Tibial artery (tissue), 4 donors: Measurements from ENCODE around the gene SLC16A9.

Source experiments
- DNase-seq, 2 donors: peaks; one replicate each; pipeline ENCODE4 v3.0.0-alpha.2; 2019
- H3K27ac ChIP-seq, 2 donors: fragments of 200-600 bp; sonication (generic) in 1 of 2; 1 replicate in 1 of 2; 2 replicates in 1 of 2; pipeline ENCODE4 v1.5.1; 2018 to 2019; ENCODE audit warnings: mild to moderate bottlenecking in 1 of 2
- H3K27me3 ChIP-seq, 2 donors: fragments of 200-600 bp; sonication (generic) in 1 of 2; one replicate each; pipeline versions ENCODE4 v1.5.1 to v1.6.0; 2016 to 2019
- H3K36me3 ChIP-seq, 3 donors: fragments of 200-600 bp; sonication (generic) in 2 of 3; one replicate each; pipeline ENCODE4 v1.5.1; 2016 to 2019; ENCODE audit warnings: mild to moderate bottlenecking in 2 of 3
- H3K4me1 ChIP-seq, 4 donors: fragments of 200-600 bp; sonication (generic) in 2 of 4; 1 replicate in 3 of 4; 2 replicates in 1 of 4; pipeline ENCODE4 v1.5.1; 2016 to 2019
- H3K4me3 ChIP-seq, 2 donors: fragments of 200-600 bp; sonication (generic) in 1 of 2; 1 replicate in 1 of 2; 2 replicates in 1 of 2; pipeline ENCODE4 v1.5.1; 2018 to 2019; ENCODE audit warnings: mild to moderate bottlenecking in 2 of 2
- H3K9me3 ChIP-seq, 3 donors: fragments of 200-600 bp; sonication (generic) in 1 of 3; one replicate each; pipeline ENCODE4 v1.5.1; 2016 to 2019
- CTCF ChIP-seq, 2 experiments: fragments of 200-600 bp in 1 of 2; fragments of 450-650 bp in 1 of 2; IDR thresholded peaks; one replicate each; pipeline ENCODE4 v1.5.1; 2017 to 2019; ENCODE audit warnings: antibody characterized with exemption in 2 of 2, mild to moderate bottlenecking in 1 of 2, moderate library complexity in 1 of 2
- intact Hi-C: fragments of 100-400 bp; cut with DNase I; formaldehyde crosslinking; loops from one replicate; pipeline ENCODE4 v1.15.0; 2023; ENCODE audit warnings: low total_unique reads

The SLC16A9 gene

DNA sequence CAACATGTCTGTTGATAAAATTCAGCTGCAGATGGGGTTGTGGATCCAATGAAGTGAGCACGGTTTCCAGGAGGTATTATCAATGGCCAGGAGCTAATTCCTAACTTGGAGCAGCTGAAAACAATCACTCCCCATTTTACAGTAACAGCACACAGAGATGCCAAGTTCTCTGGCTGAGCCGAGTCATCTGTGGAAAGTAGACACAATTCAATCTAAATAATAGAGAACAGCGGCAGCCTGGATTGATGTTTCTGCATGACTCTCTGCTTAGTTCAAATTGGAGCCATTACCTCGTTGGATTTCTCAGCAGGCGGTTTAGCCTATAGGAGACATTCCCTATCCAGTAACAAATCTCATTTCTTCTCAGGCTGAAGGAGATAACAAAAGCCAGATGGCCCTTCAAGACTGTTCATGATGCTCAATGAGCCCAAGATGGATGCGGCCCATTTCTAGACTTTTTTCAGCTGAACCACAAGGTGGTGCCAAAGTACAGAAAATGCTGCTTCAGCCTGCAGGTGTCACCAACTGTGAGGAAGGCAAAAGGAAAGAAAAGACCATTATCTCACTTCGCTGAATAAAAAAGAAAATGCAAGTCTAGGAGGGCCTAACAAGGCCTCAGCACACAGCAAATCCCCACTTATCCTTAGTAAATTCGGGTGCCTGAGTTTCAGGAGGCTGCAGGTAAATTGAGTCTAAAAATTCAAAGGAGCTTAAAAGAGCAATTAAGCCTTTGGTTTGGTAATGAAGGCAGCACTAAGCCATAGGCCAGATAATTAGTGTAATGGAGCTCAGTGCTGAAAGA lies 83.7 kb downstream of the SLC16A9 start:
- no peak for DNase-seq
- Histone ChIP-seq H3K27me3 (no peaks in the 10 kb centered on the region), H3K27ac (no peak overlapping the region), H3K36me3 (no peaks in the 10 kb centered on the region), H3K4me3 (no peak overlapping the region), H3K4me1 (no peaks in the 10 kb centered on the region), H3K9me3 (no peaks in the 10 kb centered on the region)
- peak; percentile 68 to 88 for TF ChIP-seq CTCF (IDR thresholded peaks at IDR 0.05)
- intact Hi-C loops, result loop anchor here (5.0 to 10.0 kb wide), 3 partner anchors 209 to 589 kb away; no protein-coding TSS in a partner anchor

DNA sequence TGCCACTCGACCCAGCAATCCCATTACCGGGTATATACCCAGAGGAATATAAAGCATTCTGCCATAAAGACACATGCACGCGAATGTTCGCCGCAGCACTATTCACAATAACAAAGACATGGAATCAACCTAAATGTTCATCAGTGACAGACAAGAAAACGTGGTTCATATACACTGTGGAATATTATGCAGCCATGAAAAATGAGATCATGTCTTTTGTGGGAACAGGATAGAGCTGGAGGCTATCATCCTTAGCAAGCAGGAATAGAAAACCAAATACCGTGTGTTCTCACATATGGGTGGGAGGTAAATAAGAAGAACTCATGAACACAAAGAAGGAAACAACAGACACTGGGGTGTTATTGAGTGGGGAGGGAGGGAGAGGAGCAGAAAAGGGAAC lies 84.7 kb downstream of the SLC16A9 start:
- TF ChIP-seq CTCF (IDR thresholded peaks at IDR 0.05), result no peak
- Histone ChIP-seq H3K27ac (no peak overlapping the region), H3K4me3 (no peak overlapping the region), H3K4me1 (no peaks in the 10 kb centered on the region), H3K27me3 (no peaks in the 10 kb centered on the region), H3K36me3 (no peaks in the 10 kb centered on the region), H3K9me3 (no peaks in the 10 kb centered on the region)
- intact Hi-C loops, result loop anchor here (5.0 to 10.0 kb wide), 3 partner anchors 210 to 590 kb away; no protein-coding TSS in a partner anchor
- no peak for DNase-seq

DNA sequence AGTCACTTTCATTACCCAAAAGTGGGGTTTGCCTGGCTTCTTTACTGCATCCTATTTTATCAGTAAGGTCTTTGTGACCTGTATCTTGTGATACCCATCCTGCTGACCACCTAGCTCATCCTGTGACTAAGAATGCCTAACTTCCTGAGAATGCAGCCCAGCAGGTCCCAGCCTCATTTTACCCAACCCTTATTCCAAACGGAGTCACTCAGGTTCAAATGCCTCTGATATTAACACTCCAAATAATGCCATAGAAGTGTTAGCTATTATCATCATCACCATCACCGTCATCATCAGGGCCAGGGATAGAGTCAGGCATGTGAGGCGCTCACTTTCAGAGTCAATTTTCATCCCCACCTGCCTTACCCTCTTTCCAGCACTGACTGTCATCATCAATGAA lies 85.5 kb downstream of the SLC16A9 start:
- H3K4me1 ChIP-seq, result peaks cover 0 to 3% (median 0%) of the 10 kb centered on the region in 4 donors
- intact Hi-C loops, result loop anchor here (10.0 kb wide), 2 partner anchors 211 to 591 kb away; no protein-coding TSS in a partner anchor
- H3K27ac ChIP-seq, result peak overlapping the region in 1 of 2 donors; percentile 21
- no peaks in the 10 kb centered on the region for H3K36me3 ChIP-seq
- H3K9me3 ChIP-seq, result no peaks in the 10 kb centered on the region
- H3K4me3 ChIP-seq, result no peak overlapping the region
- TF ChIP-seq CTCF (IDR thresholded peaks at IDR 0.05), result no peak
- no peak for DNase-seq
- no peaks in the 10 kb centered on the region for H3K27me3 ChIP-seq

DNA sequence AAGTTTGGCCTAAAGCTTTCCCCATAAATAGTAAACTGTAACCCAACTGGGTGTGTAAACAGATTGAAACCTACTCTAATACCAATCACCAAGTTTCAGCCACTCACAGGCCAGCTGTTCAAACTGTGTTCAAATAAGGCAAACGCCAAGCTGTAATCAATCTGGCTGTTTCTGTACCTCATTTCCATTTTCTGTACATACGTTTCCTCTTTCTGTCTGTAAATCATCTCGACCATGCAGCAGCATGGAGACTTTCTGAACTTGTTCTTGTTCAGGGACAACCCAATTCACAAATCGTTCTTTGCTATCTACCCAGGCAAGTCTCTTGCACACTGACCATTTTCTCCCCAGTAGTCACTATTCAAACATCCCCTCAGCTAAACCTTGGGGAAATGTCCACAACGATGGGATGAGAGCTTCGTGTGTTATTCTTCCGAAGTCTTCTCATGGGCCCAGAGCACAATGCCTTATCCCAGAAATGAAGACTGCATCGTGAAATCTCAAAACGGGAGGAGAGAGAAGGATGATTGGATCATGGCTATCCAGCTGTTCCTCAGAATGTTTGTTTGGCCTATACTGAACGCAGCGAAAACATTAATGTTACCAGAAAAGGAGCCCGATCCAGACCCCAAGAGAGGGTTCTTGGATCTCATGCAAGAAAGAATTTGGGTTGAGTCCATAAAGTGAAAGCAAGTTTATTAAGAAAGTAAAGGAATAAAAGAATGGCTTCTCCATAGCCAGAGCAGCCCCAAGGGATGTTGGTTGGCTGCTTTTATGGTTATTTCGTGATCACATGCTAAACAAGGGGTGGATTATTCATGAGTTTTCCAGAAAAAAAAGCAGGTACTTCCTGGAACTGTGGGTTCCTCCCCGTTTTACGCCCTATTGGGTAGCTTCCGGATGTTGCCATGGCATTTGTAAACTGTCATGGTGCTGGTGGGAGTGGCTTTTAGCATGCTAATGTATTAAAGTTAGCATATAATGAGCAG lies 86.2 kb downstream of the SLC16A9 start:
- no peak for DNase-seq
- peak overlapping the region; percentile 21 to 44 for H3K27ac ChIP-seq
- no peaks in the 10 kb centered on the region for H3K27me3 ChIP-seq
- H3K36me3 ChIP-seq, result no peaks in the 10 kb centered on the region
- H3K4me1 ChIP-seq, result peaks cover 0 to 10% (median 2%) of the 10 kb centered on the region in 4 donors
- intact Hi-C loops, result loop anchor here (2.0 to 10.0 kb wide), 3 partner anchors 211 to 591 kb away; no protein-coding TSS in a partner anchor
- no peak for TF ChIP-seq CTCF (IDR thresholded peaks at IDR 0.05)
- H3K4me3 ChIP-seq, result peak overlapping the region in 1 of 2 donors; percentile 17
- no peaks in the 10 kb centered on the region for H3K9me3 ChIP-seq

DNA sequence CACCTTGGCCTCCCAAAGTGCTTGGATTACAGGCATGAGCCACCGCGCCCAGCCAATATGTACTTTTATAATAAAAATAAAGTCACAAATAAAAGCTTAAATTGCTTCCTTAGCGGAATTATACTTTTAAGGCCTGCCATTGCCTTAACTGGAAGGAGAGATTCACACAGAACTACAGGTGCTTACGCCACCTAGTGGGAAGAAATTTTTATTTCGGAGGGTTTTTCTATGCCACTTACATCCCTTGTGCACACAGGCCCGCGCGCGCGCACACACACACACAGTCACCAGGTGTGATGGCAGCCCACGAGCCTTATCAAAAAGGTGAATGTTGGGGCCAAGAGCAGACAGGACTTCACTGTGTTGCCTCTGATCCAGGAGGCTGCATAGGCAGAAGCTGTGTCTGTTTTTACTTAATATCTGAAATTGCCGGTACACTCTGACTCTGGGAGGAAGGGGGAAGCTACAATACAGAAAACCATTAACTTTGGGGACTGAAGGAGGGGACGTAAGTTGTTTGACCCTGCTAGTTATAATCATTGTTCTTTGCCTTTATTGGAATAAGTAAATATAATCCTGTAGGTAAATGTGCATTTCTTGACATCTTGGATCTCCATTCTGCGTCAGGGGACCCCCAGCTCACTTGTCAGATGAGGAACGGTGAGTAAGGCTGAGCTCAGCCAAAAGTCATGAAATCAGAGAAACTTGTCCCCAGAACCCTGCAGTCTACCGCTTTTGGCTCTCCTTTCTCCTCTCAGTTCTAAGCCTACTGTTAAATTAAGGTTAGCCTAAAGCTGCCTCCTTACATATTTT lies 87.1 kb downstream of the SLC16A9 start:
- Histone ChIP-seq H3K4me1 (peaks cover 0 to 17% (median 9%) of the 10 kb centered on the region in 4 donors), H3K4me3 (no peak overlapping the region), H3K9me3 (no peaks in the 10 kb centered on the region), H3K36me3 (no peaks in the 10 kb centered on the region), H3K27ac (peak overlapping the region; percentile 21 to 44), H3K27me3 (no peaks in the 10 kb centered on the region)
- intact Hi-C loops, result loop anchor here (2.0 to 10.0 kb wide), 3 partner anchors 212 to 592 kb away; no protein-coding TSS in a partner anchor
- DNase-seq, result peak in 1 of 2 donors; percentile 42
- peak; percentile 49 to 62 for TF ChIP-seq CTCF (IDR thresholded peaks at IDR 0.05)
